COLO668 (cell line): ENCODE data around the gene RAB4B.
A peak's percentile ranks its signal among the peaks of the same experiment; 100 is the strongest.
"Not testable (repeated sequence)": the region's sequence is repeated elsewhere in the genome, so short reads cannot be mapped to it uniquely, and the experiment has no call there.

Source experiments
- DNase-seq: peaks from one replicate; lab custom pipeline; 2025; ENCODE audit not compliant: unreplicated experiment; lab: John Stamatoyannopoulos, UW

The RAB4B gene, protein sequence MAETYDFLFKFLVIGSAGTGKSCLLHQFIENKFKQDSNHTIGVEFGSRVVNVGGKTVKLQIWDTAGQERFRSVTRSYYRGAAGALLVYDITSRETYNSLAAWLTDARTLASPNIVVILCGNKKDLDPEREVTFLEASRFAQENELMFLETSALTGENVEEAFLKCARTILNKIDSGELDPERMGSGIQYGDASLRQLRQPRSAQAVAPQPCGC

DNA sequence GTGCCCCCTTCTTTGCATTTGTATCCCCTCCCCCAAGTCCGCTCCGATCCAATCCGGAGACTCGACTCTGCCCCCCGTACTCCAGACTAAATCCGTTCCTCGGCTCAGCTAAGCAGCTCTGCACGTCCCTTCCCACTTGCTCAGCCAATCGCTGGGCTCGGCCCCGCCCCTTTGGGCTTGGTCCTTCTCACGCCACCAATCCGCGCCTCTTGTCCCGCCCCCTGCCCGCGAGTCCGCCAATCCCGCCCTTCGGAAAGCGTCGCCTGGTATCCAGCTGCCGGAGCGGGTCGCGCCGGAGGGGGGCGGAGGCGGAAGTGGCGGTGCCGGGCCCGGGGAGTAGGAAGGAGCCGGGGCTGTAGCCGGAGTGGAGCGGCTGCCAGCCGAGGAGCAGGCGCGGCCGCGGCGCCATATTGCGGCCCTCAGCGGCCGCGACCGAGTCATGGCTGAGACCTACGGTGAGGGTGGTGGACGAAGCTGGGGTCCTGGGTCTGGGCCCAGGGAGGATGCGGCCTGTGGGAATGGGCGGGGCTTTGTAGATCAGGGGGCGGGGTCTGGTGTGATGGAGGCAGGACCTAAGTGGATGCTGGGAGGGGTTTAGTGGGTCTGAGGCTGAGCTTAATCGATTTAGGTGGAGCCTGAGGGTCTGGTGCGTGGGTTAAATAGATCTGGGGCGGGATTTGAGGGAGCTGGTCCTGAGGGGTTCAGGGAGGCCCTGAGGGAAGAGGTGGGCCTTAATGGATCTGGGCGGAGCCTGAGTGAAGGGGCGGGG is at the start of gene RAB4B:
Gene RAB4B (plus strand): TSS at position 311 of the 769 bp plus-strand sequence. CDS start 129 bp downstream, at position 440.
- DNase-seq = peak; percentile 99

DNA sequence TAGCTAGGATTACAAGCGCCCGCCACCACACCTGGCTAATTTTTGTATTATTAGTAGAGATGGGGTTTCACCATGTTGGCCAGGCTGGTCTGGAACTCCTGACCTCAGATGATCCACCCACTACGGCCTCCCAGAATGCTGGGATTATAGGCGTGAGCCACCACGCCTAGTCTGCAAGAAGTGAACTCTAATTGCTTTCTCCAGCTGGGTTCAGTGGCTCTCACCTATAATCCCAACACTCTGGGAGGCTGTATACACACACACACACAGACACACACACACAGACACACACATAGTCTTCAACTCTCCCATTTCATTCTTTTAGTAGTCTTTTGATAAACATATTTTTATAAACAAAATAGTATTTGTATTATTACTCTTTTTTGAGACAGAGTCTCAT is 48.0 kb upstream of the RAB4B start:
- DNase-seq = not testable (repeated sequence)

DNA sequence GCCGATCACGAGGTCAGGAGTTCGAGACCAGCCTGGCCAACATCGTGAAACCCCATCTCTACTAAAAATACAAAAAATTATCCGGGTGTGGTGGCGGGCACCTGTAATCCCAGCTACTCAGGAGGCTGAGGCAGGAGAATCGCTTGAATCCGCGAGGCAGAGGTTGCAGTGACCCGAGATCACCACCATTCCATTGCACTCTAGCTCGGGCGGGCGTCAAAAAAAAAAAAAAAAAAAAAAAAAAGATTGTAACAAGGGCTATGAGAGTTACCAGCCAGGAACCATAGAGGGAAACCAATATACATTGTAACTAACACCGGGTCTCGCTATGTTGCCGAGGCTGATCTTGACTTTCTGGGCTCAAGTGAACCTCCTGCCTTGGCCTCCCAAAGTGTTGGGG is 45.7 kb upstream of the RAB4B start:
- not testable (repeated sequence) for DNase-seq

DNA sequence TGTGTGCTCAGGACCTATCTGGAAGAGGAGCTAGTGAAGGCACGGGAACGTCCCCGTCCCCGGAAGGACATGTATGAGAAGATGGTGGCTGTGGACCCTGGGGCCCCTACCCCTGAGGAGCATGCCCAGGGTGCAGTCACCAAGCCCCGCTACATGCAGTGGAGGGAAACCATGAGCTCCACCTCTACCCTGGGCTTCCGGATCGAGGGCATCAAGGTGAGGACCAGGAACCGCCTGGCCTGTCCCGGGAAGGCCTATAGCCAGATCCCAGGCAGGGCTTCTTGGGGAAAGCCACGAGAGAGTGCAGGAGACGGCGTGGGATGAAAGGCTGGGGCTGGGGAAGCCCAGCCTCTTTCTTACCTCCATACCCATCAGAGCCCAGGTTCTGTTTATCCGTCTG is 44.9 kb upstream of the RAB4B start:
- DNase-seq = no peak

DNA sequence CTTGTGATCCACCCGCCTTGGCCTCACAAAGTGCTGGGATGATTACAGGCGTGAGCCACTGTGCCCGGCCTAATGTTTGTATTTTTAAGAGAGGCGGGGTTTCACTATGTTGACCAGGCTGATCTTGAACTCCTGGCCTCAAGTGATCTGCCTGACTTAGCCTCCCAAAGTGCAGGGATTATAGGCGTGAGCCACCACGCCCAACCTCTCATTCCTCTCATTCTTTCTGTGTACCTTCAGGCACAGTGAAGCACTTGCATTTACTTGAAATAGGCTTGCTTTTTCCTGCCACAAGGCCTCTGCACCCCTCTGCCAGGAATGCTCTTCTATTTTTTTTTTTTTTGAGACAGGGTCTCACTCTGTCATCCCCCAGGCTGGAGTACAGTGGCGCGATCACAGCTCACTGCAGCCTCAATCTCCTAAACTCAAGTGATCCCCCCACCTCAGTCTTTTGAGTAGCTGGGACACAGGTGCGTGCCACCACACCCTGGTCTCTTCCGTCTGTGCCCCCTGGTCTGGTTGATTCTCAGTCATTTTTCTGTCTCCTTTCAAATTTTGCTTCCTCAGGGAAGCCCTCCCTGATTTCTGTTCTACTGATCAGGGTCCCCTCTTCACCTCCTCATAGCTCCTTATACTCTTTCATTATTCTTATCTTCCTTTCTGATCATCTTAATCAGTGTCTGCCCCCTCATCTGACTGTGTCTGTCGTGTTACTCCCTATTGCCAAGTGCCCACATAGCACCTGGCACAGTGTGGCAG is 42.9 kb upstream of the RAB4B start:
- DNase-seq = no peak

DNA sequence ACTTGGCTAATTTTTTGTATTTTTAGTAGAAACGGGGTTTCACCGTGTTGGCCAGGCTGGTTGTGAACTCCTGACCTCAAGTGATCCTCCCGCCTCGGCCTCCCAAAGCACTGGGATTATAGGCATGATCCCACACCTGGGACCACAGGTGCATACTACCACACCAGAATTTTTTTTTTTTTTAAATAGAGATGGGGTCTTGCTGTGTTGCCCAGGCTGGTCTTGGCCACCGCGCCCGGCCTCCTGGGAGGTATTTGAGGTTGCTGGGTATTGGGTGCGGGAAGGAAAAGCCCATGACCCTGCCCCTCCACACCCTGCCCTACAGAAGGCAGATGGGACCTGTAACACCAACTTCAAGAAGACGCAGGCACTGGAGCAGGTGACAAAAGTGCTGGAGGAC is 41.4 kb upstream of the RAB4B start:
- DNase-seq = no peak

DNA sequence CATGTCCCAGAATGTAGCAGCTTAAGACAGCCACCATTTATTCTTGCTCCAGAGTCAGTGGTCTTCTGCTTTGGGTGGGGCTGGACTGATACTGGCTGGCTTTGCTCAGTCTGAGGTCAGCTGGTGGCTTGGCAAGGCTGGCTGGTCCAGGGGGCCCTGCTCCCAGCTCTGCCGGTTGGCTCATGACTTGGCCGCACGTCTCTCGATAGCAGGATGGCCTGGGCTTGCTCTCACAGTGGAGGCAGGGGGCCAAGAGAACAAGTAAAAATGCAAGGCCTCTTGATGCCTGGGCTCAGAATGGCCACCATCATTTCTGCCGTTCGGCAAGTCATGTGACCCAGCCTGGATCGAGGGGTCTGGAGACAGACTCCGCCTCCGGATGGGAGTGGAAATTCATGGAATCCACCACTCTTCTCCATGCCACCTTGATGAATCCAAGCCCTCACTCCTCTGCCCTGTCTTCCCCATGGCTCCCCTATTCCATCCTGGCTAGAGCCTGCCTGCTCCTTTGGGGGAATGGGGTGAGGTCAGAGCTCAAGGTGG is 40.9 kb upstream of the RAB4B start:
- no peak for DNase-seq

DNA sequence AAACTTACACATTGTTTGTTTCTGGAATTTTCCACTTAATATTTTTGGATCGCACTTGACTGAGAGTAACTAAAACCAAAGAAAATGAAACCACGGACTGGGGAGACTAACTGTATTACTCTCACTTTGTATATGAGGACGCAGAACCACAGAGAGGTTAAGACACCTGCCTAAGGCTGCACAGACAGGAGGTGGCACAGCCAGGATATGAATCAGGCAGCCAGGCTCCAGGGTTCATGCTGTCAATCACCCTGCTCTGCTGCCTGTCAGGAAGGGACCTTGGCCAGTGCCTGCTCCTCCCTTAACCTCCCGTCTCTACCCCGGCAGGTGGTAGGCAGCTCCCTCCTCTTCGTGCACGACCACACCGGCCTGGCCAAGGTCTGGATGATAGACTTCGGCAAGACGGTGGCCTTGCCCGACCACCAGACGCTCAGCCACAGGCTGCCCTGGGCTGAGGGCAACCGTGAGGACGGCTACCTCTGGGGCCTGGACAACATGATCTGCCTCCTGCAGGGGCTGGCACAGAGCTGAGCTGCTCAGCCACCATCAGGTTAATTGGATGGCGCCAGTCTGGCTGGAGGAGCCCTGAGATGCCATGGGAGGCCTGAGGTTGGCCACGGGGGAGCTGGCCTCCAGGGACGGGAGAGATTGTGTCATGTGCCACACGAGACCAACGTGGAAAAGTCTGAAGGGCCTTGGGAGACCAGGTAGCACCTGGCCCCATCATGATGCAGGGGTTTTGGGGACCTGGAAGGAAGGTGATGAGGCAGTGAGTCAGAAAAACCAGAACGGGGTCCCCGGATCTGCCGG is 38.8 kb upstream of the RAB4B start:
- DNase-seq = no peak

DNA sequence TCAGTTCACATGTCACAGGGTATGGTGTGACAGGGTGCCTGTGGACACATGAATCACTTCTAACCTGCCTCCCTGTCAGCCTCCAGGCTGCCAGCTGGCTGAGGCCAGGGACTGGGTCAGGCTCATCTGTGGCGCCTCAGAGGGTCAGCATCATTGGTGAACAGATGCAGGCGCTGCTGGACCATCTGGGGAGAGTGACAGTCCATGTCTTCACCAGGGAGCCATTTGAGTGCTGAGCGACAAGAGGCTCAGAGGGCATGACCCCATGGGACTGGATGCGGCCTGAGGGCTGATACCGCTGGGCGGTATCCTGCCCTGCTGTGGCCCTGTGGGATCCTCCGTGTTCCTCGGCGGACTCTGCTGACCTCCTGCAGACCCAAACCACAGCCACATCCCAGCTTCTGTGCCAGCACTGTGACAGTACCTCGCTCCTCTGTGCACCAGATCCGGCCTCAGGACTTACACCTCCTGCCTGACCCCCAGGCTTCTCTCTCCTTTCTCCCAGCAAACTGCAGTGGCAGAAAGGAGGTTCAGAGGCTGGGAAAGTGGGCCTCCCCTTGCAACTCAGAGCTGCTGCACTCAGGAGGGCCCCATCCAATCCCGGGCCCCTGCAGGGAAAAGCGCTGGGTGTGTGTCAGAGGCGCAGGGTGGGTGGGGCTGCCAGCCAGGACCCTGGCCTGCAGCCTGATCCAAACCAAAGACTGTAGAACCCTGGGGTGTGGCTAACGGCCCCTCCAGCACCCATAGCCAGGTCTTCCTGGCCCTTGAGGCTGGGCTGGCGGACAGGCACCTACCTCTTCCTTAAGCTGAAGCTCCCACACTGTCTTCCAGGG is 38.0 kb upstream of the RAB4B start:
- DNase-seq = no peak

DNA sequence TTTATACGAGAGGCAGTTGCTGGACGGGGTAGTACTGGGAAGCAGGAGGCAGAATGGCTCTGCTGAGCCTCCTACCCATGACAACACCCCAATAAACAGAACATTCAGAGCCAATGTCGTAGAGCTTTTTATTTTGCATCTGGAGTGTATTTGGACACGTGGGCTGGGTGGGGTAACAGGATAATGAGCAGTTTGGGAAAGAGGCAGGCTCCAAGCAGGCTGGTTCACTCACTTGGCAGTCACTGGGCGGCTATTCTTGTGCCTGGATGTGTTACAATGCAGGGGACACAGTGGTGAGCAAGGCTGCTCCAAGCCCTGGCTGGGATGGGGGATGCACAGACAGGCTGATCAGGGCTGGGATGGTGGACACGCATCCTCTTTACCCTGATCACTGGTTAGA is 37.3 kb upstream of the RAB4B start:
- no peak for DNase-seq

DNA sequence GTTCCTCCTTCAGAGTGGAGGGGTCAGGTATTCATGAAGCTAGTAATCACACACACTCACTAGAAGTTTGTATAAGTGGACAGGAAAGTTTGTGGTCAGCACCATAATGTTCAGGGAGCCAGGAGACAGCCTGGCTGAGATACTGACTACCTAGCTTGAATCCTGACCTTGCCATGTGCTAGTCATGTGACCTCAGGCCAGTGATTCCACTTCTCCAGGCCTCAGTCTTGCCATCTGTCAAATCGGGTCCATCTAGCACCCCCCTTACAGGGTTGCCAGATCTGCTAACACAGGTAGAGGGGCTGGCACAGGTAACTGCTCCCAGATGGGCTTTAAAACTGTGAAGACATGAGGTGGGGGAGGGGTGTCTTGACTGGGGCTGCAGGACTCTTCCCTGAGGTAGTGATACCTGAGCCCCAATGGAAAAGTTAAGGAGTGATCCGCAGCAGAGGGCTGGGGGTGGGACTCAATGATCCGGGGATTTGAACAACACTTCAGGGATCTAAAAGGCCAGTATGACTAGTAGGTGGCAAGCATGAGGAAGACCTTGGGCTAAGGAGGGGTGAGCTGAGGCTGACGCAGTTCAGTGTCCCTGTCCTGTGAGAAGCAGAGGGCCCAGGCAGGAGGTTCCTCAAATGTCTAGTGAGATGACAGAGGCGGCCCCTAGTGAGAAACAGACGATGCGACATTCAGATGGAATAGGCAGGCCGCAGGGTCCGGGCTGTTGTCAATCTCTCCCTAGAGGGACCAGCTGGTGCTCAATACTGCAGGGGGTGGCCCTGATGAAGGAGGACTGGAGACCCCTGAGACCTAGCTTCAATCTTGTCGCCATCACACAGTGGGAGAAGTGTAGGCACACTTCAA is 36.3 kb upstream of the RAB4B start:
- DNase-seq = no peak

DNA sequence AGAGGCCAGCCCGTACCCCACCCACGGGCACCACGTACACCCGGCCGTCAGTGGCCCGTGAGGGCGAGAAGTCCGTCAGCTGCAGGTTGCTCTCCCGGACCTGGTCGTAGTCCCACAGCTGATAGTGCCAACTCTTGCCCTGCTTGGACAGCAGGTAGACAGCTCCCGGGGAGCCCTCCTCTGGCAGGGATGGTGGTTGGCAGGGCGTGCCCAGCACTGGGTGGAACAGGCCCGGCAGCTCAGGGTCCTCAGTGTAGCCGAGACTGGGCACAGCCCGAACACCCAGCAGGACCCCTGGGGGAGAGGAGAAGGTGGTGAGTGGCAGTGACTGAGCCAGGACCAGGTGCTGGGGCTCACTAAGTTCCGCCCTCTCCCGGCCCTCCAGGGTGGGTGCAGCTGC is 35.6 kb upstream of the RAB4B start:
- DNase-seq = no peak

DNA sequence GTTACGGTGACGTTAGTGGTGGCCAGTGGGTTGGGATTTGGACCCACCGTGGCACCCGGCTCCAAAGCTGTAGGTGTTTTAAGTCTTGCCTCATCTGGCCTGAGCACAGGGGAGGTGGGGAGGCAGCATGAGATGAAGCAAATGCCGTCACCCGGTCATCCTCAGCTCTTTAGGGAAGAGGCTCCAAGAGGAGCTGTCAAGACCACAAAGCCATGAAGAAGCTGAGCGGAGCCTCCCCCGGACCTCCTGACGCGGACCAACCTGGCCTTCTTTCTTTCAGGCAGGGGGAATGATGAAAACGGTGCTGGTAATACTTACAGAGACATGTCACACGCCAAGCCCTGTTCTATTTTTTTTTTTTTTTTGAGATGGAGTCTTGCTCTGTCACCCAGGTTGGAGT is 35.2 kb upstream of the RAB4B start:
- DNase-seq = no peak

DNA sequence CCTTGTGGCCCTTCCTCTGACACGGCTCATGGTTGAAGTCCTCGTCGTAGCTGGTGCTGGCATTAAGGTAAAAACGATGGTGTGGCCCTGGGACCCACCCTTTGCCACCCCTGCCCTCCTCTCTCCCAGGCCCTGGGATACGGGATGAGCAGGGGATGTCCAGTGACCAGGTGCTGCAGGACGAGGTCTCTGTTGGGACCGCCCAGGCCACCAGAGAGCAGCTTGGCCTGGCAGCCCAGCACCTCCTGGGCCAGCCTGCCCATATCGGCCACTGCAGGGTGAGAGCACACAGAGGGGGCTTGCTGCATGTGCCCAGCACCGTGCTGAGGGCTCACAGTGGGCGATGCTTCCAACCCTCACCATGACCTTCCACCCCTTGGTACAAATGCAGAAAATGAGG is 34.1 kb upstream of the RAB4B start:
- no peak for DNase-seq

DNA sequence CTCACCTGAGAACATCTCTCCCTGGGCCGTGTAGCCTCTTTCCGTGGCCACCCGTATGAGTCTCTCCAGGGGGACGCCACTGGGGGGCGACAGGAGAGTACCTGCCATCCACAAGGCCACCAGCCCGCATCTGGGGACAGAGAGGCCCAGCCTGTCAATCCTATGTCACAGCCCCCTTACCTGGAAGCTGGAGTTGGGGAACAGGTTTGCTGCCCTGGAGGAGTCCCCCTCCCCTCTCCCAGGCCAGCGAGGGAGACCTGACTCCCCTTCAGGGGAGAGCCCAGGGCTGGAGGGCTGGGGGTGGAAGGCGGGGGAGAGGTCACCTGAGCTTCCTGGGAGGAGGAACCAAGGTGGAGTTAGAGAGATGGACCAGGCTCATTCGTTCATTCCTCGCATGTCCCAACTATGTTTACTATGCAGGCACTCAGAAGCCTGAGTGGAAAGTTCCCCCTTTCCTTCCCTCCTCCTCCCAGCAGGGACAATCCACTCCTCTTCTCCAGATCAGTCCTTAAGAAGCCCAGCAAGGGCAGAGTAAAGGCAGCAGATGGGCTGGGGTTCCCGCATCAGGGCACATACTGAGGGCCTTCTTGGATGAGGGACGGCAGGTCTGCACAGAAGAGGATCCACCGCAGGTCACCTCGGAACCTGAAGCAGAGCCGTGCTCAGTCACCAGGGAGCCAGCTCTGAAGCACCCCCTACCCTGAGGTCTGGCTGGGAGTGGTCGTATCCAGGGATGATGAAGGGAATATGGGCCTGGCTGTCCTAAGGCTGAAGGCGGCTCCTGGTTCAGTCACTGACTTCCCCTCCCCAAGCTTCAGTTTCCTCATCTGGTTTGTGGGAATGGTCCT is 33.3 kb upstream of the RAB4B start:
- peak; percentile 3 for DNase-seq

DNA sequence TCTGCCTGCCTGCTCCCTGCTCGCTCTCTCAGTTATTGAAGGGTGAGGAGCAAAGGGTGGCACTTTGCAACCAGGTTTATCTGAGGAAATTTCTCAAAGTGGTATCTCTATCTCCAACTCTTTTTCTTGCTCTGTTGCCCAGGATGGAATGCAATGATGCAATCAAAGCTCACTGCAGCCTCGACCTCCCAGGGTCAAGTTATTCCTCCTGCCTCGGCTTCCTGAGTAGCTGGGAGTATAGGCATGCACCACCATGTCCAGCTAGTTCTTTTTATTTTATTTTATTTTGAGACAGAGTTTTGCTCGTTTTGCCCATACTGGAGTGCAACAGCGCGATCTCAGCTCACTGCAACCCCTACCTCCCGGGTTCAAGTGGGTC is 32.7 kb upstream of the RAB4B start:
- DNase-seq = no peak

DNA sequence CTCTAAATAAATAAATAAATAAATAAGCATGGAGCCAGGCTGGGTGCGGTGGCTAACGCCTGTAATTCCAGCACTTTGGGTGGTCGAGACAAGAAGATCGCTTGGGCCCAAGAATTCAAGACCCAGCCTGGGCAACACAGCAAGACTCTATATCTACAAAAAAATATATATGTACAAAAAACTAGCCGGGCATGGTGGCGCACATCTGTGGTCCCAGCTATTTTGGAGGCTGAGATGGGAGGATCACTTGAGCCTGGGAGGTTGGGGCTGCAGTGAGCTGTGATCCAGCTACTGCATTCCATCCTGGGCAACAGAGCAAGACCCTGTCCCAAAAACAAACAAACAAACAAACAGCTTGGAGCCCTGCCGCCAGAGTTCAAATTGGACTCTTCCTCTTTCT is 30.5 kb upstream of the RAB4B start:
- DNase-seq = no peak
